A549 treated with ZK216348 at 1 μM for 4 hours (cell line): Measurements from ENCODE around the gene OSBPL6. TPM values are rescaled to one million over a fixed set of nuclear protein-coding genes. Genes with fewer than 3 reads are reported as not detected.

ENCODE experiments used
- total RNA-seq: library from RNA; stranded (reverse); fragments of 200-300 nt; extraction: Qiagen RNA extraction; gene quantifications from 5 replicates; pipeline ENCODE4 v1.2.3, GENCODE V29; 2022; ENCODE audit warnings: low read depth

The OSBPL6 gene
- 6.5 to 7.7 TPM (median 7.1 TPM) in 5 replicates for total RNA-seq

GRCh38 chr2:178193823-178194599 is at the start of gene OSBPL6:
OSBPL6 (plus strand) TSS chr2:178194512; CDS start chr2:178306185, 111,673 bp downstream.

GRCh38 chr2:178450774-178451525 is 256.6 kb downstream of the OSBPL6 start, which contains the start of the genes PJVK and PRKRA:
PJVK (plus strand) TSS chr2:178451378; CDS start chr2:178453410, 2,032 bp downstream.
PRKRA (minus strand) TSS chr2:178451175; CDS start chr2:178451030, 145 bp downstream.

Other genes starting within 250 kb of the OSBPL6 start
- gene PDE11A, start 121.7 kb upstream of the OSBPL6 start, total RNA-seq = 0.25 to 1.2 TPM (median 0.46 TPM) in 5 replicates
- 11.7 to 14.1 TPM (median 13.0 TPM) in 5 replicates for gene RBM45, start 82.1 kb upstream of the OSBPL6 start, total RNA-seq